GM21367 (cell line): ENCODE results near the gene SPATA31A6.
"Not testable (repeated sequence)": the region's sequence is repeated elsewhere in the genome, so short reads cannot be mapped to it uniquely, and the experiment has no call there.

Experiments
- ATAC-seq: cut with Tn5 transposase; IDR thresholded peaks from one replicate; pipeline ENCODE4 v1.9.1; 2021; ENCODE audit not compliant: unreplicated experiment

The SPATA31A6 gene

DNA sequence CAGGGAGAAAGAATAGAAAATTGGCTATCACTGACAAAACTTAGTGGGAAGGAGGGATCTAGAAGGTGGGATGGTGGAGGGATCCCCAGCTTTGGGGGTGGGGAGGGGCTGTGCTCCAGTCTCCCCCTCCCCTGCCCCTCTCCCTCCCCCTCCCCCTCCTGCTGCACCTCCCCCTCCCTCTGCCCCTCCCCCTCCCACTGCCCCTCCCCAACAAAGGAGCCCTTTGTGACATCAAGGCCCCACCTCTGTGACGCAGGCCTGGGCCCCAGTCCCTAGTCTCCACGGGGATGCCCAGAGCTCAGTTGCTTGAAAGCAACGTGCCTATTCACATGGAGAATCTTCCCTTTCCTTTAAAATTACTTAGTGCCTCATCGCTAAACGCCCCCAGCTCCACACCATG is at the start of gene SPATA31A6:
TSS of gene SPATA31A6 (plus strand) at position 301 of the 400 bp plus-strand sequence. CDS start at position 330, 29 bp downstream.
- ATAC-seq: not testable (repeated sequence)

DNA sequence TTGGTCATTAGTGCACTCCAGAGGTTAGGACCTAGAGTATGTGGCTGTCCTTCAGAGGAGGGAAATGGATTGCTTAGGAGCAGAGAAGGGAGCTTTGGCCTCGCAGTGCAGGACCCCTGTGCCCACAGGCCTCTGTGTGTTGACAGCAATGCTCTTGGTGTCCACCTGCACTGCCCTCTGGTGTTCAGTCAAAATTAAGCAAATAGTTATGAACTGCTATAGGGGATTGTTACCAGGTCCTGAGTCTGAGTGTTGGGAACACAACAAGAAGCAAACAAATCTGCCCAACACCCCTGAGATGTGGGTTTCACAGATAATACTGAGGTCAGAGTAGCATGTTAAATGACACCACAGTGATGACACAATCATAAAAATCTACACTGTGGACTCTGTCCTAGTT is 23.2 kb upstream of the SPATA31A6 start:
- ATAC-seq: not testable (repeated sequence)

DNA sequence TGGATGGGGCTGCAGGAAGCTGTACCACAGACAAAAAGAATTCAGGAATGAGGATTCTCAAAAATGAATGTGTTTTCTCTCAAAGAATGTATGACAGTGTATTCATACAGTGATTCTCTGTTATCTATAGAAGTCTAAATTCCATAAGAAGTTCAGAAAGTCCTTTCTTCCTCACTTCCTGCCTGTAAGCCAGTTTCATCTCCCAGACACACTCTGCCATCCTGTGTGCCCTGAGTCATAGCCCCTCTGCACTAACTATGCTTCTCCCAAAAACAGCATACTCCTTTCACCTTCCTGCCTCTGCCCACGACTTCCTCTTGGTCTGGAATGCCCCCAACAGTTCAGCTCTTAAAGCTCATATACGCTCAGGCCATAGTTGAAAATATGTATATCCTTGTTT is 36.4 kb downstream of the SPATA31A6 start:
- not testable (repeated sequence) for ATAC-seq

DNA sequence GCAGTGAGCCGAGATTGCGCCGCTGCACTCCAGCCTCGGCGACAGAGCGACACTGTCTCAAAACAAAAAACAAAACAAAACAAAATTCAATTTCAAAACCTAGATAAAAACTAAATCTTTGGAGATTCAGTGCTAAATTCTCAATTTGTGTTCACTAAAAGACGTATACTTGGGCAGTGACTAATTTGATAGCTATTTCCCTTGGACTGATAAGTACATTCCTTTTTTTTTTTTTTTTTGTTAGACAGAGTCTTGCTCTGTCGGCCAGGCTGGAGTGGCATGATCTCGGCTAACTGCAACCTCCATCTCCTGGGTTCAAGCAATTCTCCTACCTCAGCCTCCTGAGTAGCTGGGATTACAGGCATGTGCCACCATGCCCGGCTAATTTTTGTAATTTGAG is 39.8 kb downstream of the SPATA31A6 start:
- ATAC-seq: not testable (repeated sequence)

DNA sequence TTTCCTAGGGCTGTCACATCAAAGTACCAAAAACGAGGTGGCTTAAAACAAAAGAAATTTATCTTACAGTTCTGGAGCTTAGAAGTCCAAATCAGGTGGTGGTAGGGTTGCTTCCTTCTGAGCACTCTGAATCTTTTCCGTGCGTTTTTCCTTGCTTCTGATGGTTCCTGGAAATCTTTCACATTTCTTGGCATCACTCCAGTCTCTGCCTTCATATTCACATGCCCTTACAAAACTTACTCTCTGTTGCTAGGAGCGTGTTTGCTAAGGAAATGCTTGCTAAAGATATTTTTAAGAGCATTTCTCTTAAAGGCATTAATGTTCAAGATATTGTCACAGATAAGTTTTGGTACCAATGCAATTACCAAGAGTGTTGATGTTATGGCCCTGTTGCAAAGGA is 49.6 kb downstream of the SPATA31A6 start:
- not testable (repeated sequence) for ATAC-seq

DNA sequence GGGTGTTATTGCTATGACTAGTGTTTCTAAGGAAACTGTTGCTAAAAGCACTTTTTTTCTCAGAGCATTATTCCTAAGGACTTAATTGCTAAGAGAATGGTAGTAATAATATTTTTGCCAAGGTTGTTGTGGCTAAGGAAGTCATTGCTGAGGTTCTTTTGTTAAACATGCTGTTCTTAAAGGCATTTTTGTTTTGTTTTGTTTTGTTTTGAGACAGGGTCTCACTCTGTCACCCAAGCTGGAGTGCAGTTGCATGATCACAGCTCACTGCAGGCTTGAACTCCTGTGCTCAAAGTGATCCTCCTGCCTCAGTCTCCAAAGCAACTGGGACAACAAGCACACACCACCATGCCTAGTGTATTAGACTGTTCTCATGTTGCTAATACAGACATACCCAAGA is 51.2 kb downstream of the SPATA31A6 start:
- not testable (repeated sequence) for ATAC-seq

DNA sequence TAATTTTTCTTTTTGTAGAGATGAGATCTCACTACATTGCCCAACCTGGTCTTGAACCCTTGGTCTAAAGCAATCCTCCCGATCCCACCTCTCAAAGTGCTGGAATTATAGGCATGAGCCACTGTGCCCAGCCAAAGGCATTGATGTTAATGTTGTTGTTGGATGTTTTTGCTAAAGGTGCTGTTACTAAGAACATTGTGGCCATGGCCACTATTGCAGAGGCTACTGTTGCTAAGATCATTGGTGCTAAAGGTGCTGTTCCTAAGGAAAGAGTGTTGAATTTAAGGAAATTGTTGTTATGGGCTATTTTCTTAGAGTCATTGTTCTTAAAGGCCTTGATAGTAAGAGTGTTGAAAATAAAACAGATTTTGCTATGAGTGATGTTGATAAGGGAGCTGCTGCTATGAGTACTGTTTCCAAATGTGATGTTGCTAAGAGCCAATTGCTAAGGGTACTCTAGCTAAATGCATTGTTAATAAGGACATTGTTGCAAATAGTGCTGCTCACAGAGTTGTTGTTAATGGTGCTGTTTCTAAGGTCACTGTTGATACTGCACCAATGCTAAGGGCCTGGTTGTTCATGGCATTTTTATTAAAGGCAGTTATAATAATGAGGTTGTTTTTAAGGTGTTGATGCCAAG is 52.0 kb downstream of the SPATA31A6 start:
- not testable (repeated sequence) for ATAC-seq

DNA sequence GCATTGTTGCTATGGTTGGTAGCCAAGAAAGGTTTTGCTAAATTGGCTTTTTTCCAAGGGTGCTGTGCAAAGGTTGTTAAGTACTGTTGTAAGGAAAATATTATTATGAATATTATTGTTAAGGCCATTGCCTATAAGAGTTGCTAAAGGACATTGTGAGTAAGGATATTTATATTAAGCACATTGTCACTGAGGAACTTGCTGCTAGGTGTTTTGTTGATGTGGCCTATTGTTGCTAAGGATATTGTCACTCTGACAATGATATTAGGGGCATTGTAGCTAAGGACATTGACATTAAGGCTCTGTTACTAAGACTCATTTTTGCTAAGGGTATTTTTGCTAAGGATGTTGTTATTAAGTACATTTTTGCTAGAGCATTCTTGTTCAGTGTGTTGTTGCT is 52.6 kb downstream of the SPATA31A6 start:
- ATAC-seq: not testable (repeated sequence)

DNA sequence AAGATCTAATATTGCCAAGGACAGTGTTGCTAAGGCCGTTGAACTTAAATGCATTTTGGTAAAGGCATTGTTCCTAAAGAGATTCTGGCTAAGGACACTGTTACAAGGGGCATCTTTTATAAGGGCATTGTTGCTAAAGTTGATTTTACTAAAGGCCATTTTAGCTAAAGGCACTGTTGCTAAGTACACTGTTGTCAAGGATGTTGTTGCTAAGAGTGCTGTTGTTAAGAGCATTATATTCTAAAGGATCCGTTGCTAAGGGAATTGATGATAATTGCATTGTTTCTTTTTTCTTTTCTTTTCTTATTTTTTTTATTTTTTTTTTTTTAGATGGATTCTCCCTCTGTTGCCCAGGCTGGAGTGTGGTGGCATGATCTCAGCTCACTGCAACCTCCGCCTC is 53.9 kb downstream of the SPATA31A6 start:
- not testable (repeated sequence) for ATAC-seq

DNA sequence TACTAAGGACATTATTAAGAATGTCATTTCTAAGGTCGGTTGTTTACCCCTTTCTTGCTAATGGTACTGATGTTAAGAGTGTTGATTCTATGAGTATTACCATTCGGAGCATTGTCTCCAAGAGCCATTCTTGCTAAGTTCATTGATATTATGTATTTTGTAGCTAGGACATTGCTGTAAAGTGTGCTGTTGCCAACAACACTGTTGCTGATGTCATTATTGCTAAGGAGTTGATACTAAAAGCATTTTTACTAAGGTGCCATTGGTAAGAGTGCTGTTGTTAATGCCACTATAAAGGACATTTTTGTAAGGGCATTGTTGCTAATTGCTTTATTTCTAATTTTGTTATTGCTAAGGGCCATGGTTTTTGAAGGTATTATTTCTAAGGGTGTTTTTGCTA is 55.4 kb downstream of the SPATA31A6 start:
- ATAC-seq: not testable (repeated sequence)
